HG03571 (cell line): ENCODE results near the gene SLC35D3.
"Not testable (repeated sequence)": the region's sequence is repeated elsewhere in the genome, so short reads cannot be mapped to it uniquely, and the experiment has no call there.

Experiments used
- ATAC-seq: cut with Tn5 transposase; IDR thresholded peaks from one replicate; pipeline ENCODE4 v1.9.1; 2021; ENCODE audit not compliant: unreplicated experiment

Gene SLC35D3

DNA sequence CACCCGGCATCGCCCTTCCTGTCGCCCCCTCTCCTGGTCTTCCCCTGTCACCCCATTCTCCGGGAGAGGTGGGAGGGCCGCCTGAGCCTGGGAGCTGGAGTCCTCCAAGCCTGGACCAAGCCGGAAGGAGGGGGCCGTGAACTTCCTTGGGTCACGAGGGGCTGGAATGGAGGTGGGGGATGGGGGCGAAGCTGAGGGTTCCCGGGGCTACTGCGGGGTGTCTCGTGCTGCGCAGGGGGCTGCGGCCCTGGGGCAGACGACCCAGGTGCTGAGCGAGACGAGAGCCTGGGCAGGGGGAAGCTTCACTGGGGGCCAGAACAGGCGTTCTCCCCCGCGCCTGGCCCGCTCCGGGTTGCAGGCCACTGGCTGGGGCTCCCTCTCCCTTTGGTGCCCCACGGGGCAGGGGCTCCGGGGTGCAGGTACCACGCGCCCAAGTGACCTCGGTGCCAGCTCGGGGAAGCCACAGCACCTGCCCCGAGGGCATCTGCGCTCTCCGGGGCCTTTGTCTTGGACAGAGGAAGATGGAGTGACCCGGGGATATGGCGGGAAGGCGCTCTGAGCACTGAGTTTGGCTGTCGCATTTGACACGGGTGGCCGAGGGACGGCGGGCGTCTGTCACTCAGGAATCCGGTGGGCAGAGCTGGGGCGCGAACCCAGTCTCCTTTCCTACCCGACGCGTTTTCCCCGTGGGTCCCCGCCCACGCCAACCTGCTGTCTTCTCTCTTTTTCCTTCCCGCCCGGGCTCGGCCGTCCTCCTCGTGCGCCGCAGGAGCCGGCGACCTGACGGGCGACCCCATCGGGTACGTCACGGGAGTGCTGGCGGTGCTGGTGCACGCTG is 1.2 kb downstream of the SLC35D3 start:
- ATAC-seq: no peak

DNA sequence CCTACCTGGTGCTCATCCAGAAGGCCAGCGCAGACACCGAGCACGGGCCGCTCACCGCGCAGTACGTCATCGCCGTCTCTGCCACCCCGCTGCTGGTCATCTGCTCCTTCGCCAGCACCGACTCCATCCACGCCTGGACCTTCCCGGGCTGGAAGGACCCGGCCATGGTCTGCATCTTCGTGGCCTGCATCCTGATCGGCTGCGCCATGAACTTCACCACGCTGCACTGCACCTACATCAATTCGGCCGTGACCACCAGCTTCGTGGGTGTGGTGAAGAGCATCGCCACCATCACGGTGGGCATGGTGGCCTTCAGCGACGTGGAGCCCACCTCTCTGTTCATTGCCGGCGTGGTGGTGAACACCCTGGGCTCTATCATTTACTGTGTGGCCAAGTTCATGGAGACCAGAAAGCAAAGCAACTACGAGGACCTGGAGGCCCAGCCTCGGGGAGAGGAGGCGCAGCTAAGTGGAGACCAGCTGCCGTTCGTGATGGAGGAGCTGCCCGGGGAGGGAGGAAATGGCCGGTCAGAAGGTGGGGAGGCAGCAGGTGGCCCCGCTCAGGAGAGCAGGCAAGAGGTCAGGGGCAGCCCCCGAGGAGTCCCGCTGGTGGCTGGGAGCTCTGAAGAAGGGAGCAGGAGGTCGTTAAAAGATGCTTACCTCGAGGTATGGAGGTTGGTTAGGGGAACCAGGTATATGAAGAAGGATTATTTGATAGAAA is 2.0 kb downstream of the SLC35D3 start:
- ATAC-seq: no peak

DNA sequence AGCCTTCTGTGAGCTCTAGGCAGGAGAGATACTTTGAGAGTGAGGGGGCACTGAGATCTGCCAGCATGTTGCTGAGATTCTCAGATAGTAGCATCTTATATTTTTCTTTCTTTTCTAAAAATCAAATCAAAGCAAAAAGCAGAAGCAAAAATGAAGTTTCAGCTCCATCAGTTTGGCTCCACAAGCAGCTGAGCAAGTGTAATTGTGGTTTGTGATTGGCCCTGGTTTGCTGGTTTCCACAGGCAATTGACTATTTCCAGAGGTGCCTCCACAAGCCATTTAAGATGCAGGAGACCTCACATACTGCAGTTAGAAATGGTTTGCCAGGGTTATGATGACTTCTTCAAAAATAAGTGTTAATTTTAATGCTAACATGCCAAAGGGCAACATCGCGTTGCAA is 4.3 kb downstream of the SLC35D3 start:
- no peak for ATAC-seq

DNA sequence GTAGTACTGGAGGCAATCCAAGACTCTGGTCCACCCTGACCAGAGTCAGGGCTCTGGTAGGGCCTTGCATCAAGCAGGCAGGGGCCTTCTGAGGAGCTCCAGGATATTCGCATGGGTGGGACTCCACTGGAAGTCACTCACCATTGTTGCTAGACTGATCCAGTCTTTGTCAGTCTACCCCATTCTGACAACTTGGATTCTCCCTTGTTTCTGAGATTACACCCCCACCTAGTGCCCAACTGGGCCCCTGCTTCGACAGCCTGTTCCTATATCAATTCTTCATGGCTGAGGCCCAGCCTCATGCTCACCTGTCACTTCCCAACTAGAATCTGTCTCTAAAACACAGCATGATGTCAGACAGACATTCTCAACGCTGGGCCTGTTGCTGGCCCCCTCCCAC is 5.2 kb downstream of the SLC35D3 start:
- ATAC-seq: no peak

- ATAC-seq: no peak
Observed at GRCh38 chr6:136930528-136930927, 8.4 kb downstream of the SLC35D3 start.

DNA sequence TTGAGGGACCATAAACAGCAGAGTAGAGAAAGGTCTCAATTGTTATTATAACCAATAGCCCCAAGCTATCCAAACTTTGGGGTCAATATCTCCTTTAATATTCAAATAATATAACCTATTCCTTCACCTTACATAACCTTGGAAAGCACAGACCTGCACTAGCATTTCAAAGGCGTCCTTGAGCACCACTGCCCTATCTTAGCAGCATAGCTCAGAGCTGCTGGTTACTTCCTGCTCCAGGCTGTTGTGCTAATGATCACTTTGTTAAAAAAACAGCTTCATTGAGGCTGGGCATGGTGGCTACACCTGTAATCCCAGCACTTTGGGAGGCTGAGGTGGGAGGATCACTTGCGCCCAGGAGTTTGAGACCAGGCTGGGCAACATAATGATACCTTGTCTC is 10.5 kb downstream of the SLC35D3 start:
- no peak for ATAC-seq

GRCh38 chr6:136945072-136945471 is 23.0 kb downstream of the SLC35D3 start:
- ATAC-seq: no peak

DNA sequence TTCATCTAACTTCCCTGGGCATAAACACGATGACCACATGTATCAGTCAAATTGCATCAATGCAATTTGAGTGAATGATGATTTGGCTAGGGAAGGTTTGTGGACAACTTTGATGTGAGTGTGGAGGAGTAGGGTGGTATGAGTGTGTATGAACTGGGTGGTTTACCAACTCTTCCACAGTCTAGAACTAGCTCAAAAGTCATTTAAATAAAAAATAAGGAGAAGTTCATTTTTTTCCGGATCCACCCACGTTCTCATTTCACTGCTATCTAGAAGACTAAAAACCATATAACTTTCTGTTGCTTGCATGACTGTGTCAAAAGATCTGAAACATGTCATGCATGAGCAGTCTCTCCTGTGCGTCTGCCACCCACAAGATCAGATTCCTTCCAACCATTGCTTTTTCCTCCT is 23.6 kb downstream of the SLC35D3 start:
- no peak for ATAC-seq

- ATAC-seq: no peak
Observed at GRCh38 chr6:136947037-136947436, 24.9 kb downstream of the SLC35D3 start.

DNA sequence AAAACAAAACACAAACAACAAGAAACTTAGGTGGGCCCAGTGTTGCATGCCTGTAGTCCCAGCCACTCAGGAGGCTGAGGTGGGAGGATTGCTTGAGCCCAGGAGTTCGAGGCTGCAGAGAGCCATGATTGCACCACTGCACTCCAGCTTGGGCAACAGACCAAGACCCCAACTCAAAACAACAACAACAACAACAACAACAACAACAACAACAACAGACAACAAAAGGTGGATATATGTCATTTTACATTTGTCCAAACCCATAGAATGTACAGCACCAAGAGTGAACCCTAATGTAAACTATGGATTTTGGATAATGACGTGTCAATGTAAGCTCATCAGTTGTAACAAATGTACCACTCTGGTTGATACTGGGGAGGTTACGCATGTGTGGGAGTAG is 27.9 kb downstream of the SLC35D3 start:
- not testable (repeated sequence) for ATAC-seq

GRCh38 chr6:136950436-136951126 is 28.5 kb downstream of the SLC35D3 start:
- no peak for ATAC-seq

- ATAC-seq: no peak
Observed at GRCh38 chr6:136952714-136953260, 30.7 kb downstream of the SLC35D3 start.

- no peak for ATAC-seq
Observed at GRCh38 chr6:136955123-136955522, 33.0 kb downstream of the SLC35D3 start.

DNA sequence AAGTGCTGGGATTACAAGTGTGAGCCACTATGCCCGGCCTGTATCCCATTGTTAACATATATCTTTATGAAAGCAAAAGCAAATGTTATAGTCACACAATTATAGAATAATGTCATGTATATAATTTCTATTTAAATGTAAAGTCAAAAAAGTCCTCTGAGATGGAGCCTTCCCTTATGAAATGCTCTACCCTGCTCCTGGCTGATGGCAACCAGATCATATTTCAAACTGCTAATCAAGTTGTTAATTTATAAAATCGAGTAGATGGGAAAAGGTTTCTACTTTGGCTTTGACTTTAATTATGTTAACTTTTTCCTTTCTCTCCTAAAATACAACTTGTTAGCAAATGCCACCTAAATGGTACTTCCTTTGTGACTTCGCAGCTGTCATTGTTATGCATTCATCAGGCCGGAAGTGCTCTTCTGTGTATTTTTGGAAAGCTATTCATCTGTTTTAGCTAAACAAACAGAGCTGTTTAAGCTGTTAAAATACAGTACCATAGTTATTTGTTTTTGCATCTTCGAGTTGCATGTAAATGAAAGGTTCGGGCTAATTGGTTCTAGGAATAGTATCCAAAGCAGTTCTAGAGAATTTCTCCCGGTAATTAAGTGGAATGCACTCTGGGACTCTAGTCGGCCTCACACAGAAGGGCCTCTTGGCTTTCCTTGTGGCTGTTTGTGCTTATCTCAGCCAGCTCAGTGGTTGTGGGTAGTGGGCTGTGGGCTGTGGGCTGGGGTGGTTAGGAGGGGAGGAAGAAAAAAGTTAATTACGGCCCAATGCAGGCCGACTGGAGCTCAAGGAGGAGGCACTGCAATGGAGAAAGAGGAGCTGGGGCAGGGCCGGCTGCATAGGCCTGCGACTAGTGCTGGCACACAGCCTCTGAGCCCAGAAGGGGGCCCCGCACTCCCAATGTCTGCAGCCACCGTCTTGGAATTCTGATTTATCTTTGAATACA is 34.8 kb downstream of the SLC35D3 start:
- ATAC-seq: no peak

DNA sequence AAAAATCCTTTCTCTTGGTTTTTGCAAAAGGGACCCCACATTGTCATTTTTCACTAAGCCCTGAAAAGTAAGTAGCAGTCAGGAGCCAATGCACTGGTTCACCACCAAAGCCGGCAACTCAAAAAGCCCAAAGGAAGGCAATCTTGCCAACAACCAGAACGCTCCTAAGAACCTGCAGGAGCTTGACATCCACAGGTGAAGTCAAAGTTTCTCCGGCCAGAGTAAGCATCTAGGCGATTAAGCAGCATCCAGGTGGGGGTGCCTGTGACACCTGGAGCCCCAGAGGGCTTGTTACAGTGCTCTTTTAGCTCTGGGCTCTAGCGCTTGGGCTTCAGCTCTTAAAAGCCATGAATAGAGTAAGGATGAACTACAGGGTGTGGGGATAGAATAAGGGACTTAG is 36.1 kb downstream of the SLC35D3 start:
- ATAC-seq: no peak

DNA sequence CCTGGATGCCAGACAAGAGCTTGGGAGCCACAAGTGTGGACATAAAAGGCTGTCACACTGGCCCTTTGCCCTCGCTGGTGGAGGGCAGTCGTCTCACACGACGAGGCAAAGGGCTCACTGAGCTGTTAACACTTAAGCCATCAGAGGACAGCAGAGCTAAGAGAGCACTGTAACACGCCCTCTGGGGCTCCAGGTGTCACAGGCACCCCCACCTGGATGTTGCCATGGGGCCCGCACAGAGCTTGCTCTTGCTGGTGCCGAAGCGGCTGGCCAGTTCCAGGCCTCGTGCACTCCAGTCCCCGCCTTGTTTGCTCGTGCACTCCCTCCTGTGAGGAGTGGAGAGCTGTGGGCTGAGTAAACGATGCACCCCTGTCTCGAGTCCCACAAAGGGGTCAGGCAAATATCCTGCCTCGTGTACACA is 37.4 kb downstream of the SLC35D3 start:
- ATAC-seq: no peak

DNA sequence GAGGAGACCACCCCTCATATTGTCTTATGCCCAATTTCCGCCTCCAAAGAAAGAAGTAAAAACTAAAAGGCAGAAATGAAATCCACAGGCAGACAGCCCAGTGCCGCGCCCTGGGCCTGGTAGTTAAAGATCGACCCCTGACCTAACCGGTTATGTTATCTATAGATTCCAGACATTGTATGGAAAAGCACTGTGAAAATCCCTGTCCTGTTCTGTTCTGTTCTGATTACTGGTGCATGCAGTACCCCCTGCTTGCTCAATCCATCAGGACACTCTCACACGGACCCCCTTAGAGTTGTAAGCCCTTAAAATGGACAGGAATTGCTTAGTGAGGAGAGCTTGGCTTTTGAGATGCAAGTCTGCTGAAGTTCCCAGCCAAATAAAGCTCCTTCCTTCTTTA is 37.8 kb downstream of the SLC35D3 start:
- not testable (repeated sequence) for ATAC-seq

DNA sequence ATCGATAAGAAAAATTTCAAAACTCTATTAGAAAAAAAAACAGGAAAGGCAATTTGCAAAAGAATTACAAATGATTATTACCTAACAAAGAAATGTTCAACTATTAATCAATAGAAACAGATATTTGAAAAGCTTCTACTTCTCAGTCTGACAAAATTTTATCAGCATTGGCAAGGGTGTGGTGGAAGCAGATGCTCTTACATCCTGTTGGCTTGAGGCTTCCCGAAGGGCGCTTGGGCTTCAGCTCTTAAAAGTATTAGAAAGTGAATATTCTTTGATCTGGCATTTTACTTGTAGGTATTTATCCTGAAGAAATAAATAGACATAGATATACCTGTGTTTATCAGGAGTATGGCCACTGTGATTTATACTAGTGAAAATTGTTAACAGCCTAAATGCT is 38.7 kb downstream of the SLC35D3 start:
- no peak for ATAC-seq

DNA sequence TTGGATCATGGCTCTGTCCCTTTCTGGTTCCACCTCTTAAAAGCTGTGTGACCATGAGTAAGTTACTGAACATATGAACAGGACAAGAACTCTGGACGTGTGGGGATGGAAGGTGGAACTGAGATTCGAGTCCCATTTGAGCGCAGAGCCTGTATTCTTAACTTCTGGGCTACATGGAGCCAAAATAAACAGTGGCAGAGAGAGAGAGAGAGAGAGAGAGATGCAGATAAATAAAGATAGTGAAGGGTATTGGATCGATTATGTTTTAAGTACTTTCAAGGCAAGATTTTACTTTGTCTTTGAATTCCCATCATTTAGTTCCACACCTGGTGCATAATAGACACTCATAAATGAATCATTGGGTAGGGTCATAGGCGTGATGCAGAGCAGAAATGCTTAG is 39.7 kb downstream of the SLC35D3 start:
- ATAC-seq: no peak

- ATAC-seq: no peak
Observed at GRCh38 chr6:136962661-136963060, 40.6 kb downstream of the SLC35D3 start.
